ENCODE measurements around the gene PHACTR3. TPM values are rescaled to one million over a fixed set of nuclear protein-coding genes. Genes with fewer than 3 reads are reported as not detected.

The PHACTR3 gene
- total RNA-seq, 1 donor from 2014 or later: not detected

DNA sequence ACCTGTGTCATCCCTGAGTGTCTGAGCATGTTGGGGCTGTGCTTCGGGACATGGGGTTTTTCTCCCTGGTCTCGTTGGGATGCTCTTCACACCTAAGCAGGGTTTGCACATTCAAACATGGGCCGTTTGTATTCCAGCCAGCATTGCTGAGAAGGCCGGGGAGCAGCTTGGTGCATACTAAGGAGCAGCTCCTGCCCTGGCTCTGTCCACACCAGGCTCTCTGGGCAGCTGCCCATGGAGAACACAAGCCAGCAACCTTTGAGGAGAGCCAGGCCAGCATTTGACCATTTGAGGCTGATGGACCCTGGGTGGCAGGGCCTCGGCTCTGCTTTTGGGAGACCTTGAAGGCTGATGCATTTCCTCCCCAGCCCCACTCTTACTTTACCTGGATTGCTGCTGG is 92.1 kb downstream of the PHACTR3 start:
- H3K27ac Mint-ChIP-seq (ENCODE audit: unreplicated experiment): no peak overlapping the region
- TF ChIP-seq, protein P1, sequence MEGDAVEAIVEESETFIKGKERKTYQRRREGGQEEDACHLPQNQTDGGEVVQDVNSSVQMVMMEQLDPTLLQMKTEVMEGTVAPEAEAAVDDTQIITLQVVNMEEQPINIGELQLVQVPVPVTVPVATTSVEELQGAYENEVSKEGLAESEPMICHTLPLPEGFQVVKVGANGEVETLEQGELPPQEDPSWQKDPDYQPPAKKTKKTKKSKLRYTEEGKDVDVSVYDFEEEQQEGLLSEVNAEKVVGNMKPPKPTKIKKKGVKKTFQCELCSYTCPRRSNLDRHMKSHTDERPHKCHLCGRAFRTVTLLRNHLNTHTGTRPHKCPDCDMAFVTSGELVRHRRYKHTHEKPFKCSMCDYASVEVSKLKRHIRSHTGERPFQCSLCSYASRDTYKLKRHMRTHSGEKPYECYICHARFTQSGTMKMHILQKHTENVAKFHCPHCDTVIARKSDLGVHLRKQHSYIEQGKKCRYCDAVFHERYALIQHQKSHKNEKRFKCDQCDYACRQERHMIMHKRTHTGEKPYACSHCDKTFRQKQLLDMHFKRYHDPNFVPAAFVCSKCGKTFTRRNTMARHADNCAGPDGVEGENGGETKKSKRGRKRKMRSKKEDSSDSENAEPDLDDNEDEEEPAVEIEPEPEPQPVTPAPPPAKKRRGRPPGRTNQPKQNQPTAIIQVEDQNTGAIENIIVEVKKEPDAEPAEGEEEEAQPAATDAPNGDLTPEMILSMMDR (IDR thresholded peaks at IDR 0.05): no peak
- no peaks in the 10 kb centered on the region for H3K27me3 Mint-ChIP-seq (ENCODE audit: low read depth)
- H3K36me3 Mint-ChIP-seq (ENCODE audit: low read depth): no peaks in the 10 kb centered on the region
- H3K4me3 Mint-ChIP-seq (ENCODE audit: unreplicated experiment): no peak overlapping the region
- no peak for DNase-seq (ENCODE audit: low spot score)
- no peaks in the 10 kb centered on the region for H3K9me3 Mint-ChIP-seq (ENCODE audit: low read depth)
- no peaks in the 10 kb centered on the region for H3K4me1 Mint-ChIP-seq (ENCODE audit: low read depth)

DNA sequence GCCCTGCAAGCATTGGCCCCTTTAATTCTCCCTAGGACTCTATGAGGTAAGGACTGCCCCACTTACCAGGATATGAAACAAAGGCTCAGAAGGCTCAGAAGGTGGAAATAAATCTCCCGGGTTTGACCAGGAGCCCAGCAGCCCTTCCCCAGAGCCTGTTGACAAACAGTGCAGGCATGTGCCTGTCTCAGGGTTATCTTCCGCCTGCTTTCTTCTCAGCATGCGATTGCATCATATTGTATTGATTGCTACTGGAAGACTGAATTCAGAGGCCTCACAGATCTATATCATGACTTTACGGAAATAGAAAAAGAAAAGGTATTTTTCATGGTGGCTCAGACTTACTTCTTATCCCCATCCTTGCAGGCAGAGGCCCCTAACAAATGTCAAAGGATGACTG is 92.7 kb downstream of the PHACTR3 start:
- Mint-ChIP-seq H3K4me1 (ENCODE audit: low read depth) (no peaks in the 10 kb centered on the region), H3K9me3 (ENCODE audit: low read depth) (no peaks in the 10 kb centered on the region), H3K27me3 (ENCODE audit: low read depth) (no peaks in the 10 kb centered on the region), H3K36me3 (ENCODE audit: low read depth) (no peaks in the 10 kb centered on the region), H3K4me3 (ENCODE audit: unreplicated experiment) (no peak overlapping the region), H3K27ac (ENCODE audit: unreplicated experiment) (no peak overlapping the region)
- DNase-seq (ENCODE audit: low spot score): no peak
- TF ChIP-seq, protein P1 (IDR thresholded peaks at IDR 0.05): no peak

DNA sequence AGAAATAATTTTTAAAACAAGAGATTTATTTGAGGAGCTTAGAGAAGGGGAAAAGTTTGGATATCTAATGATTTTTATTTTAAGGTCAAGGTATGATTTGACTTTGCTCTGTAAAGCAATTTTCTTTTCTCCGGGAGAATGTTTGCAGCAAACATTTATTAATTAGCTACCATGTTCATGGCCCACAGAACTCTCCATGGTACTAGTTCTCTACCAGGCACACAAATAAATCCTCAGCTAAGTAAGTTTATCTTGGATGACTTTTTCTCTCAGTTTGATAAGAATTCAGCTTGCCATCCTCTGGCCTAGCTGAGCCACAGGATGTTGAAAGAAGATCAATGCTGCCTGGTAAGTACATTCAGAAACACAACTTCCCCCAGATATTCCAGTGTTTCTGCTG is 94.3 kb downstream of the PHACTR3 start:
- H3K27me3 Mint-ChIP-seq (ENCODE audit: low read depth): peaks cover 4% of the 10 kb centered on the region
- H3K4me3 Mint-ChIP-seq (ENCODE audit: unreplicated experiment): no peak overlapping the region
- no peak overlapping the region for H3K27ac Mint-ChIP-seq (ENCODE audit: unreplicated experiment)
- no peaks in the 10 kb centered on the region for H3K9me3 Mint-ChIP-seq (ENCODE audit: low read depth)
- TF ChIP-seq, protein P1 (IDR thresholded peaks at IDR 0.05): no peak
- no peak for DNase-seq (ENCODE audit: low spot score)
- no peaks in the 10 kb centered on the region for H3K36me3 Mint-ChIP-seq (ENCODE audit: low read depth)
- no peaks in the 10 kb centered on the region for H3K4me1 Mint-ChIP-seq (ENCODE audit: low read depth)

DNA sequence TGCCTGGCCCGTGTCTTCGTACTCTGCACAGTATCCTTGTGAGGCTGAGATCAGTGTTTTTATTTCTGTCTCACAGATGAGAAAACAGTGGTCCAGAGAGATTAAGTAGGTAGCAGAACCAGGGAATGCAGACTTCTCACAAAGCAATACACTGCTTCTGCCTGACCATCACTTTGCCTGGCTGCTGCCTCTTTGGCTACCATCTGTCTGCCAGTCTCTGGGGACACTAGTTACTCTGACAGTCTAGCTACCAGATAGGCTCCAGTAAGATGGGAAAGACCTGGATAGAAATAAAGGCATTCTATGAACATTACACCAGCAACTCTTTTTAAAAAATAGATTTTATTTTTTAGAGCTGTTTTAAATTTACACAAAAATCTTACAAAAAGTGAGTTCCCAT is 96.9 kb downstream of the PHACTR3 start:
- Mint-ChIP-seq H3K36me3 (ENCODE audit: low read depth) (no peaks in the 10 kb centered on the region), H3K27me3 (ENCODE audit: low read depth) (peaks cover 4% of the 10 kb centered on the region), H3K9me3 (ENCODE audit: low read depth) (no peaks in the 10 kb centered on the region), H3K4me3 (ENCODE audit: unreplicated experiment) (no peak overlapping the region), H3K27ac (ENCODE audit: unreplicated experiment) (no peak overlapping the region), H3K4me1 (ENCODE audit: low read depth) (no peaks in the 10 kb centered on the region)
- TF ChIP-seq, protein P1 (IDR thresholded peaks at IDR 0.05): no peak
- DNase-seq (ENCODE audit: low spot score): no peak

DNA sequence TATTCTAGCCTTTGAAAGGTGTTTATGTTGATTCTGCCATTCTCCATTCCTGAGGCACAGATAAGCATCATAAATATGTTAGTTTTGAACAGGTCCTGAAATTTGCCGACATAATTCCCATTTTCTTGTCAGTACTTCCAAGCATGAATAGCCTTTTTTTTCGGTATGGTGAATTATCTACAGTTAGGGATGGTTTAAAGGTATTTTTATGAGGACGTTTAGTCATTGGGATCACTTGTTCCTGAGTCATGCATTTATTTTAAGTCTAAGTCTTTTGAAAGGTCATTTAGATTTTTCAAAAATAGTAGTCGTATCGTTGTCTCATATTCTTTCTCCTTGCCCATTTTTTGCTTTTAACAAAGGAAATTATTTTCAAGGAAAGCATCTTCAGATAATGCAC is 98.7 kb downstream of the PHACTR3 start:
- no peak overlapping the region for H3K4me3 Mint-ChIP-seq (ENCODE audit: unreplicated experiment)
- no peak overlapping the region for H3K27ac Mint-ChIP-seq (ENCODE audit: unreplicated experiment)
- TF ChIP-seq, protein P1 (IDR thresholded peaks at IDR 0.05): no peak
- no peak for DNase-seq (ENCODE audit: low spot score)
- no peaks in the 10 kb centered on the region for H3K9me3 Mint-ChIP-seq (ENCODE audit: low read depth)
- H3K36me3 Mint-ChIP-seq (ENCODE audit: low read depth): no peaks in the 10 kb centered on the region
- no peaks in the 10 kb centered on the region for H3K4me1 Mint-ChIP-seq (ENCODE audit: low read depth)
- H3K27me3 Mint-ChIP-seq (ENCODE audit: low read depth): peaks cover 4% of the 10 kb centered on the region
